Loucy (cell line): ENCODE measurements around the gene FNDC8.
A peak's percentile ranks its signal among the peaks of the same experiment; 100 is the strongest.

Experiments
- EZH2phosphoT487 ChIP-seq: fragments of 200-600 bp; IDR thresholded peaks from 2 replicates; pipeline ENCODE4 v1.6.1; 2018; ENCODE audit warnings: antibody characterized with exemption, mild to moderate bottlenecking, moderate library complexity, borderline replicate concordance
- TF ChIP-seq, protein P1 (sequence below): fragments of 200-600 bp; sonication (generic); conservative IDR thresholded peaks from 2 replicates; pipeline ENCODE4 v1.5.1; 2014; ENCODE audit warnings: mild to moderate bottlenecking, antibody characterized with exemption, low read length

DNA sequence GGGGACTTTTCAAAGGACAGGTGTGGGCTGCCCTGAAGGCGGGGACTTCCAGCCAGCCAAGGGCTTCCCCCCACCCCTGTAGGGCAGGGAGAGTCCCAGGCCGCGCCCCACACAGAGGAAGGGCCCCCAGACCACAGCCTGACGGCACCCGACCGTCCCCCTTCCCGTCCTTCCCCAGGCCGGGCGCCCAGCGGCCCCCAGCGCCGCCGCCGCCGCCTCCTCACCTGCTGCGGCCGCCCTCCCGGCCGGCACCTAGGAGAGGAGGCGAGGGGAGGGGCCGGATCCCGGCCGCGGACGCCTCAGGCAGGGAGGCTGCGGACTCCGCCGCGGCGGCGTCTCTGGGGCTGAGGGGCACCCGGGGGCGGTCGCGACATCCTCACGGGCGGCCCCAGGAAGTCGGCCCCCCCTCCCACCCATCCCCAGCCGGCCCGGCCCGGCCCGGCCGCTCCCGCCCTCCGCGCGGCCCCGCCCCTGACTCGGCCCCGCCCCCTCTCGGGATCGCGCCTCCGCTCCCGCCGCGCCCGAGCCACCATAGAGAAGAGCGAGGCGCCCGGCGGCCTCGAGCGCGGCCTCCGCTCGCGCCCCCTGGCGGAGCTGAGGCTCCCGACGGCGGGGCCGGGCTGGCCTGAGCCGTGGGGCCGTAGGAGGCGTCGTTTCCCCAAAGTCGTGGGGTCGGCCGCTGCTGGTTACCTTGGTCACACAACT, 32.4 kb upstream of the FNDC8 start:
- TF ChIP-seq, protein P1, sequence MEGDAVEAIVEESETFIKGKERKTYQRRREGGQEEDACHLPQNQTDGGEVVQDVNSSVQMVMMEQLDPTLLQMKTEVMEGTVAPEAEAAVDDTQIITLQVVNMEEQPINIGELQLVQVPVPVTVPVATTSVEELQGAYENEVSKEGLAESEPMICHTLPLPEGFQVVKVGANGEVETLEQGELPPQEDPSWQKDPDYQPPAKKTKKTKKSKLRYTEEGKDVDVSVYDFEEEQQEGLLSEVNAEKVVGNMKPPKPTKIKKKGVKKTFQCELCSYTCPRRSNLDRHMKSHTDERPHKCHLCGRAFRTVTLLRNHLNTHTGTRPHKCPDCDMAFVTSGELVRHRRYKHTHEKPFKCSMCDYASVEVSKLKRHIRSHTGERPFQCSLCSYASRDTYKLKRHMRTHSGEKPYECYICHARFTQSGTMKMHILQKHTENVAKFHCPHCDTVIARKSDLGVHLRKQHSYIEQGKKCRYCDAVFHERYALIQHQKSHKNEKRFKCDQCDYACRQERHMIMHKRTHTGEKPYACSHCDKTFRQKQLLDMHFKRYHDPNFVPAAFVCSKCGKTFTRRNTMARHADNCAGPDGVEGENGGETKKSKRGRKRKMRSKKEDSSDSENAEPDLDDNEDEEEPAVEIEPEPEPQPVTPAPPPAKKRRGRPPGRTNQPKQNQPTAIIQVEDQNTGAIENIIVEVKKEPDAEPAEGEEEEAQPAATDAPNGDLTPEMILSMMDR = peak; percentile 67
- no peak for TF ChIP-seq EZH2phosphoT487
